T-cell (primary cell): Measurements from ENCODE around the gene RNASEL. TPM values are rescaled to one million over a fixed set of nuclear protein-coding genes. Genes with fewer than 3 reads are reported as not detected.
A peak's percentile ranks its signal among the peaks of the same experiment; 100 is the strongest.

Experiments used
- ATAC-seq, 4 experiments: fragments of 200-7000 bp in 3 of 4; fragments of 150-1000 bp in 1 of 4; cut with Tn5 transposase; replicated peaks in 1 of 4; 1 replicate in 3 of 4; 2 replicates in 1 of 4; pipeline ENCODE4 v1.10.0; 2021; ENCODE audit warnings: moderate library complexity in 3 of 4, mild to moderate bottlenecking in 2 of 4, moderate number of reproducible peaks in 1 of 4
- CTCF ChIA-PET, 2 donors: fragments of 300-600 bp; sonication (Branson Sonifier 250); formaldehyde crosslinking; loops; one replicate each; lab custom pipeline; 2022; ENCODE audit warnings: antibody characterized with exemption in 2 of 2; lab: Charles Lee
- POLR2A ChIA-PET, 2 donors: fragments of 300-600 bp; sonication (Branson Sonifier 250); formaldehyde crosslinking; loops; one replicate each; lab custom pipeline; 2022; ENCODE audit warnings: antibody characterized with exemption in 2 of 2; lab: Charles Lee
- DNase-seq, 35 experiments: peaks; one replicate each; pipeline versions ENCODE4 v3.0.0 to v3.0.0-alpha.2; 2013 to 2023
- H3K27ac ChIP-seq: one replicate; pipeline ENCODE4 v1.5.1; 2013; ENCODE audit warnings: low read length
- H3K27me3 ChIP-seq, 2 experiments: replicated peaks in 1 of 2; 1 replicate in 1 of 2; 2 replicates in 1 of 2; pipeline versions ENCODE4 v1.6.1 to v1.7.0; 2013; ENCODE audit warnings: low read length in 1 of 2, mixed read lengths in 1 of 2; ENCODE audit not compliant: control insufficient read depth in 2 of 2, insufficient read depth in 2 of 2; ENCODE audit errors: extremely low read depth in 1 of 2
- H3K36me3 ChIP-seq, 2 donors: 1 replicate in 1 of 2; 2 replicates in 1 of 2; pipeline versions ENCODE4 v1.6.1 to v1.7.0; 2013; ENCODE audit warnings: low read length in 1 of 2; ENCODE audit not compliant: control insufficient read depth in 2 of 2, insufficient read depth in 1 of 2; ENCODE audit errors: extremely low read depth in 1 of 2
- H3K4me1 ChIP-seq, 2 experiments: 1 replicate in 1 of 2; 2 replicates in 1 of 2; pipeline versions ENCODE4 v1.6.1 to v1.7.0; 2013; ENCODE audit warnings: low read length in 2 of 2, mixed read lengths in 1 of 2; ENCODE audit not compliant: insufficient read depth in 2 of 2, control insufficient read depth in 1 of 2; ENCODE audit errors: extremely low read depth in 1 of 2
- H3K4me3 ChIP-seq, 2 donors: 1 replicate in 1 of 2; 2 replicates in 1 of 2; pipeline versions ENCODE4 v1.5.1 to v1.7.0; 2013; ENCODE audit warnings: mild to moderate bottlenecking in 2 of 2, low read length in 1 of 2, moderate library complexity in 1 of 2; ENCODE audit not compliant: control insufficient read depth in 1 of 2; ENCODE audit errors: extremely low read depth in 1 of 2
- H3K9me3 ChIP-seq: 2 replicates; pipeline ENCODE4 v1.7.0; 2013
- H3K27ac Mint-ChIP-seq, 2 donors: one replicate each; pipeline ENCODE4 v1.8.0; 2020 to 2021; ENCODE audit warnings: mild to moderate bottlenecking in 2 of 2, mixed read lengths in 2 of 2
- H3K27me3 Mint-ChIP-seq, 2 donors: one replicate each; pipeline ENCODE4 v1.8.0; 2021 to 2022; ENCODE audit warnings: mixed read lengths in 2 of 2
- H3K36me3 Mint-ChIP-seq: one replicate; pipeline ENCODE4 v1.8.0; 2021; ENCODE audit warnings: mixed read lengths
- H3K4me1 Mint-ChIP-seq, 3 donors: one replicate each; pipeline ENCODE4 v1.8.0; 2020 to 2022; ENCODE audit warnings: mixed read lengths in 3 of 3, mild to moderate bottlenecking in 1 of 3
- H3K4me3 Mint-ChIP-seq, 3 donors: one replicate each; pipeline ENCODE4 v1.8.0; 2020 to 2022; ENCODE audit warnings: mild to moderate bottlenecking in 3 of 3, mixed read lengths in 3 of 3, moderate library complexity in 3 of 3
- H3K9me3 Mint-ChIP-seq, 3 donors: one replicate each; pipeline ENCODE4 v1.8.0; 2020 to 2022; ENCODE audit warnings: mixed read lengths in 3 of 3
- WGBS: methylation state at CpG from one replicate; pipeline ENCODE4 v1.1.5; 2013; ENCODE audit warnings: missing lambda C conversion rate; ENCODE audit not compliant: insufficient coverage; 5-methylcytosine and 5-hydroxymethylcytosine counted together
- total RNA-seq, 35 experiments: library from RNA in 6 of 35; stranded (reverse) in 6 of 35; fragments of 120-200 nt in 1 of 35; gene quantifications; one replicate each; pipeline versions ENCODE4 v1.2.1 to v1.2.4 and lab custom pipeline; 2013 to 2026

RNASEL gene
- total RNA-seq, 5 donors from 2014 or later (not counting 1 experiment from before 2014, with no cell fraction given), result 10.5 to 20.8 (median 18.7) TPM

DNA sequence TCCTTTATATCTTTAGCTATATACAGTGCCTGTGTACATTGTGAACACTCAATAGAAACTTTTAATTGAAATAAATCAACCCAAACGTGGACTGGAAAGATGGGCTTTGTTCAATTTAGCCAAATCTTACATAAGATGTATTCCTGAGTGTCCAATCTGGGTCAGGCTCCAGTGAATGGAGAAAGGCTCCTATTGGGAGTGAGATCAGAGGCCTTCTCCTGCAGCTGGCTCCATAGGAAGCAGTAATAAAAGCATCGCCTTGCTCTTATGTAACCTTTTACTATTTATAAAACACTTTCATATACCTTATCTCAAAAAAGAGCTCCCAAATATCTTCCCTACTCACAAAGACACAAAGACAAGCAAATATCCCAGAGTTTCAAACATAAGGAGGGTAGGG is 40.0 kb upstream of the RNASEL start:
- H3K36me3 Mint-ChIP-seq, result no peaks in the 10 kb centered on the region
- POLR2A ChIA-PET, result interaction anchor here in 1 of 2 donors (0.5 kb wide), 1 partner anchor 569 kb away, joined by 5 read pairs; no protein-coding TSS in a partner anchor
- DNase-seq, result no peak
- no peak overlapping the region for H3K27ac Mint-ChIP-seq
- peak overlapping the region in 1 of 3 donors; percentile 44 for H3K4me3 Mint-ChIP-seq
- peaks cover 0 to 1% of the 10 kb centered on the region in 2 donors for H3K27me3 Mint-ChIP-seq
- H3K4me1 Mint-ChIP-seq, result peaks cover 43 to 58% (median 51%) of the 10 kb centered on the region in 3 donors
- H3K27me3 ChIP-seq, result peaks cover 0 to 5% of the 10 kb centered on the region in 2 experiments
- H3K4me1 ChIP-seq, result peaks cover 13 to 17% of the 10 kb centered on the region in 2 experiments
- no peak for ATAC-seq
- H3K36me3 ChIP-seq, result no peaks in the 10 kb centered on the region
- no peak overlapping the region for H3K27ac ChIP-seq
- CTCF ChIA-PET, result interaction anchor here in 1 of 2 donors (1.0 to 1.7 kb wide), 2 partner anchors 9 to 26 kb away, joined by 6 to 7 read pairs; no protein-coding TSS in a partner anchor
- H3K4me3 ChIP-seq, result no peak overlapping the region
- H3K9me3 Mint-ChIP-seq, result no peaks in the 10 kb centered on the region
- H3K9me3 ChIP-seq, result no peaks in the 10 kb centered on the region
- WGBS, result no CpG with 5 or more reads among the region's 2 CpGs

DNA sequence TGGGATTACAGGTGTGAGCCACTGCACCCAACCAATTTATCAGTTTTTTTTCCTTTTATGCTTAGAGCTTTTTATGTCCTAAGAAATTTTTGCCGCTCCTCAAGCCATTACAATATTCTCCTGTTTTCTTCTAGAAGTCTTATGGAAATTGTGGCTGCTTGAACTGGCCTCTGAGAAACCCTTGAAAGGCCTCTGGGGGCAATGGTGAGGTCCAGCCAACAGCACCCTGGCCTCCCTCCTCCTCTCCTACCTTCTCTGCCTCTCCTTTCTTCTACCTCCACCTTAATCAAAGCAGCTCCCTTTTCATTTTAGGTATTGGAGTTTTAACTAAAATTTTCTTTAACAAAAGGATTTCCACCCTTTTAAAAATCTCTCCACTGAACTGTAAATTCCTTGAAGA is 39.6 kb upstream of the RNASEL start:
- WGBS, result no CpG with 5 or more reads among the region's 1 CpG
- no peak overlapping the region for H3K4me3 ChIP-seq
- peaks cover 0 to 1% of the 10 kb centered on the region in 2 donors for H3K27me3 Mint-ChIP-seq
- no peaks in the 10 kb centered on the region for H3K36me3 ChIP-seq
- no peak overlapping the region for H3K27ac Mint-ChIP-seq
- H3K9me3 Mint-ChIP-seq, result no peaks in the 10 kb centered on the region
- H3K27me3 ChIP-seq, result peaks cover 0 to 4% of the 10 kb centered on the region in 2 experiments
- H3K4me3 Mint-ChIP-seq, result no peak overlapping the region
- H3K4me1 ChIP-seq, result peaks cover 13 to 17% of the 10 kb centered on the region in 2 experiments
- no peak overlapping the region for H3K27ac ChIP-seq
- no peaks in the 10 kb centered on the region for H3K9me3 ChIP-seq
- no peaks in the 10 kb centered on the region for H3K36me3 Mint-ChIP-seq
- ATAC-seq (no peak), DNase-seq (no peak)
- POLR2A ChIA-PET, result interaction anchor here in 1 of 2 donors (0.5 kb wide), 1 partner anchor 570 kb away, joined by 5 read pairs; no protein-coding TSS in a partner anchor
- H3K4me1 Mint-ChIP-seq, result peaks cover 43 to 58% (median 51%) of the 10 kb centered on the region in 3 donors
- CTCF ChIA-PET, result interaction anchor here in 1 of 2 donors (0.5 to 1.7 kb wide), 3 partner anchors 8 to 26 kb away, joined by 5 to 7 read pairs (median 6); no protein-coding TSS in a partner anchor

DNA sequence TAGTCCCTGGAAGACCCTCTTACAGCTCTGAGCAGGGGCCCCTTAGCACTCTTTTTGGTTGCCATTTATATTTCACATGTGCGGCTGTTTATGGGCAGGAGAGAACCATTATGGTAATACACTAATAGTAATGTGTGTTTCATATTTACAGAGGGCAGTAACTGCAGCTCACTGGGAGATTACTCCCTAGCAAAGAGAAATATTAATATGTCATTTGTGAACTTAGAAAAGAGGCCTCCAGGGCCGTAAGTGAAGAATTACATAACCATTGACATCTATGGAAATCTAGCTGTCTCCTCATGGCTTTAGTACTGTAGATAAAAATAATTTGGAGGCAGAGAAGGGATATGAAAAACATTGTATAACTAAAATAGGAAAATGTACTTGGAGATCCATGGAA is 38.6 kb upstream of the RNASEL start:
- ATAC-seq, result no peak
- H3K4me1 ChIP-seq, result peaks cover 13 to 17% of the 10 kb centered on the region in 2 experiments
- no peaks in the 10 kb centered on the region for H3K9me3 ChIP-seq
- H3K4me3 ChIP-seq, result no peak overlapping the region
- no peak overlapping the region for H3K27ac ChIP-seq
- Mint-ChIP-seq H3K4me3 (no peak overlapping the region), H3K27me3 (no peaks in the 10 kb centered on the region), H3K4me1 (peaks cover 39 to 61% (median 45%) of the 10 kb centered on the region in 3 donors), H3K9me3 (no peaks in the 10 kb centered on the region), H3K36me3 (no peaks in the 10 kb centered on the region), H3K27ac (no peak overlapping the region)
- H3K27me3 ChIP-seq, result no peaks in the 10 kb centered on the region
- WGBS, result no CpG with 5 or more reads among the region's 2 CpGs
- no peak for DNase-seq
- no peaks in the 10 kb centered on the region for H3K36me3 ChIP-seq
- CTCF ChIA-PET, result interaction anchor here in 1 of 2 donors (0.6 kb wide), 1 partner anchor 35 kb away, joined by 3 read pairs; no protein-coding TSS in a partner anchor
- POLR2A ChIA-PET, result interaction anchor here in 1 of 2 donors (0.7 kb wide), 1 partner anchor 24 kb away, joined by 3 read pairs; no protein-coding TSS in a partner anchor

DNA sequence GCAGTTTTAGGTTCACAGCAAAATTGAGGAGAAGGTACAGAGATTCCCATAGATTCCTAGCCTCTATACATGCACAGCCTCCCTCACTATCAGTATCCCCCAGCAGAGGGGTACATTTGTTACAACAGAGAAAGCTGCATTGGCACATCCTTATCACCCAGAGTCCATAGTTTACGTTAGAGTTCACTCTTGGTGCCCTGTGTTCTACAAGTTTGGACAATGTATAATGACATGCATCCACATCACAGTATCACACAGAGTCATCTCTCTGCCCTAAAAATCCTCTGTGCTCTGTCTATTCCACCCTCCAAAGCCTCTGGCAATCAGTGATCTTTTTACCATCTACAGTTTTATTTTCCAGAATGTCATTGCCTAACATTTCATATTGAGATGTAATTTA is 37.5 kb upstream of the RNASEL start:
- Histone ChIP-seq H3K4me3 (no peak overlapping the region), H3K9me3 (no peaks in the 10 kb centered on the region), H3K4me1 (peaks cover 13 to 17% of the 10 kb centered on the region in 2 experiments), H3K27ac (no peak overlapping the region), H3K36me3 (no peaks in the 10 kb centered on the region), H3K27me3 (no peaks in the 10 kb centered on the region)
- ATAC-seq (no peak), DNase-seq (no peak)
- POLR2A ChIA-PET, result no interaction called here
- 80% methylated on average over 1 of the region's 1 CpG for WGBS
- Mint-ChIP-seq H3K36me3 (no peaks in the 10 kb centered on the region), H3K27me3 (no peaks in the 10 kb centered on the region), H3K4me3 (no peak overlapping the region), H3K9me3 (no peaks in the 10 kb centered on the region), H3K4me1 (peaks cover 32 to 53% (median 36%) of the 10 kb centered on the region in 3 donors), H3K27ac (no peak overlapping the region)
- CTCF ChIA-PET, result no interaction called here

DNA sequence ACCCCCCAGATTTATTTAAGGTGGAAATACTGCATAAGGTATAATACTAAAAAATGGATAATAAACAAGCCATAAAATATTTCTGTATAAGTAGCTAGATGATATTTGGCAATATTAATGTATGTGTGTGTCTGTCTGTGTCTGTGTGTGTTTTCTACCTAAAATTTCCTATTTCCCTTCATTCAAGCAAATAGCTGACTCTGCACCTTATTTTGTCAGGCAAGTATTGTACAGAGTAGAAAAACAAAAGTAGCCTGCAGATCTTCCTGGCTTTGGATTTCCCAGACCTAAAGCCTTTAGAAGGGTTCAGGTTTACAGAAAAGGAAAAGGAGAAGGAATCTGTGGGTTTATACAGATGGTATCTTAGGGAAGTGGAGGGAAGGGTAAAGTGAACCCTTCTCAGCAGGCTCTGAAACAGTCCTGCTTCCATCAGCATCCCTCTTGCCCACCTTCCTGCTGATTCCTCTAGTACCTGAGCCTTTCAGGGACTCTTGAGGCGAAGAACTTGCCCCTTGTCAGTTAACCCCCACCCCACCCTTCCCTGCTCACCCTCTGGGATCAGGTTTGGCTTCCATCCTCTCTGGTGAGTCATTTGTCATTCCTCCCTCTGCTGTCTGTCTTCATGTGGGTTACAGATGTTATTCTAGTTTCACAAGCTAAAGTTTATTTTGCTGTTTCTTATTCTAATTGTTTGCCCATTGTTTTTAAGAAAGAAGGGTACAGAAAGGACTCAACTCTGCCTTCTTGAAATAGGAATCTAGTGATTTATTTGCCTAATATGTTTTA is 36.9 kb upstream of the RNASEL start:
- H3K9me3 ChIP-seq, result no peaks in the 10 kb centered on the region
- WGBS, result no CpG with 5 or more reads among the region's 1 CpG
- Mint-ChIP-seq H3K36me3 (peaks cover 3% of the 10 kb centered on the region), H3K4me1 (peaks cover 30 to 50% (median 34%) of the 10 kb centered on the region in 3 donors), H3K27ac (no peak overlapping the region), H3K4me3 (no peak overlapping the region), H3K9me3 (peaks cover 3 to 4% (median 3%) of the 10 kb centered on the region in 3 donors), H3K27me3 (no peaks in the 10 kb centered on the region)
- ATAC-seq (no peak), DNase-seq (no peak)
- no peaks in the 10 kb centered on the region for H3K36me3 ChIP-seq
- CTCF ChIA-PET, result no interaction called here
- peaks cover 13 to 15% of the 10 kb centered on the region in 2 experiments for H3K4me1 ChIP-seq
- H3K27me3 ChIP-seq, result no peaks in the 10 kb centered on the region
- no peak overlapping the region for H3K27ac ChIP-seq
- POLR2A ChIA-PET, result no interaction called here
- no peak overlapping the region for H3K4me3 ChIP-seq

DNA sequence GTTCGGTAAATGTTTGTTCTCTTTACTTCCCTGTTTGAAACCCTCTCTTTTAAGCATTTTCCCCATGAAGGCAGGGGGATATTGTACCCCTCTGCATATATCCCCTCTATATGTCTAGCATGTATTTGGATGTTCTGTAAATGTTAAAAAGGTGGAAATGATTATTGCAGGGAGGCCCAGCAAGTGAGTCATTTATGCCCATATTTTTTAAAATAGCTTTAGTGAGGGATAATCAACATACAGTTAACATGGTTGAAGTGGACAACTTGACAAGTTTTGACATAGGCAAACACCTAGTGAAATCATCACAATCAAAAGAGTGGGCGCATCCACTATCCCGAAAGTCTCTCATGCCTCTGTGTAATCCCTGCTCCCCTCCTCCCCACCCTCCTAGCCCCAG is 36.0 kb upstream of the RNASEL start:
- WGBS, result no CpG with 5 or more reads among the region's 3 CpGs
- Histone ChIP-seq H3K27ac (no peak overlapping the region), H3K27me3 (no peaks in the 10 kb centered on the region), H3K36me3 (no peaks in the 10 kb centered on the region), H3K4me1 (peaks cover 8 to 10% of the 10 kb centered on the region in 2 experiments), H3K9me3 (no peaks in the 10 kb centered on the region), H3K4me3 (no peak overlapping the region)
- Mint-ChIP-seq H3K27me3 (no peaks in the 10 kb centered on the region), H3K36me3 (peaks cover 6% of the 10 kb centered on the region), H3K4me3 (no peak overlapping the region), H3K4me1 (peaks cover 21 to 41% (median 25%) of the 10 kb centered on the region in 3 donors), H3K9me3 (peaks cover 3 to 9% (median 7%) of the 10 kb centered on the region in 3 donors), H3K27ac (no peak overlapping the region)
- DNase-seq, result no peak
- peak in 1 of 4 experiments; percentile 5 for ATAC-seq
- POLR2A ChIA-PET, result no interaction called here
- CTCF ChIA-PET, result interaction anchor here in 1 of 2 donors (0.5 to 1.6 kb wide), 2 partner anchors 24 to 32 kb away, joined by 3 to 4 read pairs; no protein-coding TSS in a partner anchor
